Heart left ventricle (tissue), 13 donors: ENCODE measurements around the gene CPE.

ENCODE experiments used
- CTCF ChIP-seq, 12 donors: fragments of 200-600 bp; sonication (generic) in 4 of 12; IDR thresholded peaks; one replicate each; pipeline versions ENCODE4 v1.5.0 to v1.8.0; 2018 to 2022; ENCODE audit warnings: antibody characterized with exemption in 12 of 12, mild to moderate bottlenecking in 5 of 12
- POLR2A ChIP-seq, 2 donors: fragments of 450-650 bp; IDR thresholded peaks; one replicate each; pipeline ENCODE4 v1.6.1; 2017; ENCODE audit warnings: antibody characterized with exemption in 2 of 2, mild to moderate bottlenecking in 2 of 2, moderate library complexity in 2 of 2
- donor health status: ischemic (EF 13 %, LVEDD 7.1; RV severe dilation, severe dysfunction).
- donor health status: DM: no; HTN: yes; CAD: no.
- donor health status: DM: no; HTN: no; CAD: no.
- donor health status: ischemic (EF 25% LVEDD 6.9; RV normal size, moderate dysfunction).
- donor health status: ischemic (EF 25% LVEDD 5.7; RV mildly dilated, moderate dysfunction).
- donor health status: ischemic (EF 35%, LVEDD 5.7; RV mildly dilated, moderate dysfunction).
- donor health status: nonischemic (EF 11% LVEDD 7.7; RV severe dilation, severe dysfunction).
- donor health status: DM: yes; HTN: yes; CAD: no.
- donor health status: PGD.
- donor health status: ischemic (EF 29% LVEDD 5.4; RV normal size, mild dysfunction).
- donor health status: nonischemic (EF 23%, LVEDD 6.1; RV moderate dilation, normal function).

DNA sequence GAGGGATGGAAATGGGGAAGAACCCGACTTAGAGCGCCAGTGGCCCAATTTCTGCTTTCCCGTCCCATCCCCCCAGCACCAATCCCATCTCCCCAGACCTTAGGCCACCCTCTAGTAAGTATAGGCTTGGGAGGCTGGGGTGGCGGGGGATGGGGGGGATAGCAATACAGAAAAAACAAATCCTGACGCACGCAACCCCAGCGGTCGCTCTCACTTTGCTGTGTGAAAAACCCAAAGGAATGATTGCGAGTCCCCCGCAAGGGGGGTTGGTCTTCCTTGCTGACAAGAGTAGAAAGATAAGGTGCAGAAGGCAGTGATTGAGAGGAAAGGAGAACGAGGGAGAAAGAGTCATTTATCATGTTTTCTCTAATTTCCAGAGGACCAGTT is 863 bp downstream of the CPE start:
- no peak for TF ChIP-seq POLR2A (IDR thresholded peaks at IDR 0.05)
- TF ChIP-seq CTCF (IDR thresholded peaks at IDR 0.05), result no peak
